Muscle layer of duodenum (tissue), 2 donors: Measurements from ENCODE around the gene NKX2-8.
A peak's percentile ranks its signal among the peaks of the same experiment; 100 is the strongest.

Source experiments
- H3K27ac ChIP-seq: one replicate; pipeline ENCODE4 v1.7.0; 2013; ENCODE audit warnings: mild to moderate bottlenecking, low read length
- H3K27me3 ChIP-seq: one replicate; pipeline ENCODE4 v1.7.0; 2013; ENCODE audit warnings: low read depth, mild to moderate bottlenecking, control low read depth, low read length
- H3K36me3 ChIP-seq, 2 donors: one replicate each; pipeline ENCODE4 v1.7.0; 2013; ENCODE audit warnings: low read length in 2 of 2, control low read depth in 1 of 2, mild to moderate bottlenecking in 1 of 2; ENCODE audit not compliant: insufficient read depth in 2 of 2, control insufficient read depth in 1 of 2
- H3K4me1 ChIP-seq, 2 donors: one replicate each; pipeline ENCODE4 v1.7.0; 2013; ENCODE audit warnings: low read length in 2 of 2, mild to moderate bottlenecking in 2 of 2, control low read depth in 1 of 2, moderate library complexity in 1 of 2; ENCODE audit not compliant: insufficient read depth in 2 of 2, control insufficient read depth in 1 of 2
- H3K4me3 ChIP-seq, 2 donors: one replicate each; pipeline ENCODE4 v1.7.0; 2013; ENCODE audit warnings: low read length in 2 of 2, low read depth in 1 of 2, mild to moderate bottlenecking in 1 of 2
- H3K9me3 ChIP-seq, 2 donors: one replicate each; pipeline ENCODE4 v1.7.0; 2013; ENCODE audit warnings: low read length in 2 of 2, control low read depth in 1 of 2, mild to moderate bottlenecking in 1 of 2; ENCODE audit not compliant: control insufficient read depth in 1 of 2
- donor health status: healthy.

The NKX2-8 gene

DNA sequence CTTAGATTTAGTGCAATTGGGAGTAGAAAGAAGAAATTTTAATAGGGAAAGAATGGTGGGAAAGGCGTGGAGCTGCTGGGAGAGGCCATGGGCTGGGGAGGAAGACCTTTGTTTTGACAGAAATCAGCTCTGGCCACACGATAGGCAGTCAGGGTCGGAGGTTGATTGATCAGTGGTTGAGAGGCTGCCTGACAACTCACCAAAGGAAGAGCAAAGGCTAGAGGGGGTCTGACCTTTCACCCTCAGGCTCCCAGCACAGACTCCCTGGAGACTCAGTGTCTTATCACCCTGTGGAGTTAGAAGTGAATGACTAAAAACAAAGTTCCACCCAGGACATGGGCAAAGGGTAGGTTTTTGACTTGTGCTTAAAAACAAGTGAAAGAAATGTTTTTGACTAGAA lies 18.0 kb upstream of the NKX2-8 start:
- no peaks in the 10 kb centered on the region for H3K36me3 ChIP-seq
- H3K4me1 ChIP-seq, result no peaks in the 10 kb centered on the region
- H3K27me3 ChIP-seq, result no peaks in the 10 kb centered on the region
- H3K4me3 ChIP-seq, result no peak overlapping the region
- H3K27ac ChIP-seq, result no peak overlapping the region
- H3K9me3 ChIP-seq, result no peaks in the 10 kb centered on the region

DNA sequence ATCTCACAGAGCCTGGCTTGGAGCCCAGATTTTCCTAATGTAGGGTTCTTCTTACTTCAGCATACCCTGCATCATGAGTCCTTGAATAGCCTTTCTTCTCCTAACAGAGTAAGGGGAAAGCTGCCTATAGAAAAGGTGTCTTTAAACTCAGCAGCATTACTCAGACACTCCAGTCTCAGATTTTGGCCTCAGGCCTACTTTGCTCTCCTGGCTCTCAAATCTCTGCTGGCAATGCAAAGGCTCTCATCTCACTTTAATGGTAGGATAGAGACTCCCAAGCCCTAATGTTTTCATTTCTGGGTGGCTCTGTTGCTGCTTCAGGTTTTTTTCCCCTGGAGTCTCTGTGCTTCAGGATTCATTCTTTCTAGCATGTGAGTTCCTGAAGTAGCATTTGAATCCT lies 9.1 kb upstream of the NKX2-8 start:
- H3K9me3 ChIP-seq, result no peaks in the 10 kb centered on the region
- H3K4me1 ChIP-seq, result no peaks in the 10 kb centered on the region
- peaks cover 6% of the 10 kb centered on the region for H3K27me3 ChIP-seq
- H3K4me3 ChIP-seq, result no peak overlapping the region
- no peak overlapping the region for H3K27ac ChIP-seq
- no peaks in the 10 kb centered on the region for H3K36me3 ChIP-seq

DNA sequence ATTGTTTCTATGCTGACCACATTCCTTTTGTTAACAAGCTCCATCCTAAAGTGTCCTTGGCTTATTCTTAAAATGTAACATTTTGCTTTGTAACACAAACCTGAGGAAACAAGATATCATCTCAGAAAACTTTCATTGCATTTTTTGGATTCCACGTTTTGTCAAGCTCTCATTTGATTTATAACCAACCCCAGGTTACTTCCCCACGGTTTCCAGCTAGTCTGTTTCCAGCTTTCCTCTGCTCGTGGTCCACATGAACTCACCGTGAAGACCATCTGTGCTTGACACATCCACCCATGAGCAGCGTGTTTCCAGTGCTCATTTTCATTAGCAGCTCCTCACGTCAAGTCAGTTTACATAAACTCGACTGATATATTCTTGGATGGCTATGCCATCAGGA lies 6.4 kb upstream of the NKX2-8 start:
- H3K36me3 ChIP-seq, result no peaks in the 10 kb centered on the region
- no peaks in the 10 kb centered on the region for H3K9me3 ChIP-seq
- H3K4me1 ChIP-seq, result peaks cover 0 to 2% of the 10 kb centered on the region in 2 donors
- H3K27me3 ChIP-seq, result peaks cover 11% of the 10 kb centered on the region
- no peak overlapping the region for H3K4me3 ChIP-seq
- no peak overlapping the region for H3K27ac ChIP-seq

DNA sequence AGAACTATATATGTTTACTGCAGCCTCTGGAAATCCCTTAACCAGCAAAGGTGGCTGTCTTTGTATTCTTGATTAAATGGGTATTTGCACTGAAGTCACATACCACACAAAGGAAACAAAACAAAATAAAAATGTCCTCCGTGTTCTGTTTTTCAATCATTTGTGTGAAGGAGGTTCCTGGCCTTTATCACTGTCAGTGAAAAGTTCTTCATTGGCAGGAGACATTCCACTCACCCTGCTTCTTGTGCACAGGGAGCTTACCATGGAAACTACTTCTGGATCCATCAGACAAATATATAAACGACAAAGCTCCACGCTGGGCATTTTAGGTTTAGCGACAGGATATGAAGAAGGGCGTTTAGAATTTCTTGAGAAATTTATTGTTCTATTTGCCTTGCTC lies 5.7 kb upstream of the NKX2-8 start:
- Histone ChIP-seq H3K4me3 (no peak overlapping the region), H3K27me3 (peaks cover 13% of the 10 kb centered on the region), H3K27ac (no peak overlapping the region), H3K4me1 (peaks cover 0 to 8% of the 10 kb centered on the region in 2 donors), H3K36me3 (no peaks in the 10 kb centered on the region), H3K9me3 (no peaks in the 10 kb centered on the region)

DNA sequence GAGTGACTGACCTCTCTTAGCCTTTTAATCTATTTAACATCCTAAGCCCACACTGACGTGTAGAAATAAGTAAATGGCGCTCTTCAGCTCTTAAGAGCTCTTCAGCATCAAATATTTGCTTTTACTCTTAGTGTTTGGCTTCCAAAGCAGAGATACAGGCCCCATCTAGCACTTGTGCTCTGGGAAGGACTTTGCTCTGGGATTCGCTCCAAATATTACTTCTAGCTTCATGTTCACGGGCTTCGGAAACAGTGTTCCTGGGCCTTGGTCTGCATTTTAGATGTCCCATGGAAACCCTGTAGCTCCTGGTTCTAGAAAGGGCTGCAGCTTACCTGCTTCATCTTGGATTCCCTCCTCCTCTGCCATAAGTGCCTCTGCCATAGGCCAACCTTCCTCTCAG lies 2.7 kb upstream of the NKX2-8 start:
- no peak overlapping the region for H3K4me3 ChIP-seq
- H3K27me3 ChIP-seq, result peaks cover 31% of the 10 kb centered on the region
- no peaks in the 10 kb centered on the region for H3K9me3 ChIP-seq
- no peak overlapping the region for H3K27ac ChIP-seq
- H3K4me1 ChIP-seq, result peaks cover 0 to 35% of the 10 kb centered on the region in 2 donors
- H3K36me3 ChIP-seq, result no peaks in the 10 kb centered on the region

DNA sequence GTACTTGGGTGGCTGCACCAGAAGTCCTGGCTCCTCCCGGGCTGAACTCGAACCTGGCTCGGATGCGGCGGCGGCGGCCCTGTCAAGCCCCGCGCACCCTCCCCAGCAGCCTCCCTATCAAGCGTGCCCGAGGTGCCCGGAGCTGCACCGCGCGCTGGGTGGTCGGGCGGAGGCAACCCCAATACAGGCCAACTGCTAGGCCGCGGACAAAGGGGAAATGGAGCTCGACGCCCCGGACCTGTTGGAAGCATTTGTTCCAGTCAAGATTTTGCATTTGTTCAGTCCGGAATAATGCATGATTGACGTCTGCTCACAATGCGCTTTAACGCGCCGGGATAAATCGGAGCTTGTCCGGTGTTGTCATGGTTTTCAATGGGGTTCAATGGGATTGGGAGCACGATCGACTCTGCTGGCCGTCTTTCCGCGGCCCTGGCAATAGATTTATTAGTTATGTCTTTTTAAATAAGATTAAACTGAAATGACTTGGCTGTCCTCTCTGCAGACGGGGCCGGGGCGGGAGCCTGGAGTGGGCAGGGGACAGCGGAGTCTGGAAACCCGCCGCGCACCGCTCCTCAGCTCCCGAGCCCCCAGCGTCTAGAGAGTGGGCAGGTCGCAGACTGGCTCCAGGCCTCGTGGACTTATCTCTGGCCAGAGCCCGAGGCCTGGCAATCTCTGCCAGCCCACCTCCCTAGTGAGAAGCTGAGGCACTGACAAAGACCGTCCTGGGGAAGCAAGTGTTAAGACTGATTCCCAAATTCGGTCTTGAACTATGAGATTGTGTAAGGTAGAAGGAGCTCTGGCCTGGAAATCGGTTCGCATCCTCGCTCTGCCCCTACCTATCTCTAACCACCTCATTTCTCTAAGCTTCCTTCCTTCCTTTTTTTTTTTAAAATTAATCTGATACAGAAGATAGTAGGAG lies 1.7 kb upstream of the NKX2-8 start:
- H3K27me3 ChIP-seq, result peaks cover 41% of the 10 kb centered on the region
- H3K9me3 ChIP-seq, result no peaks in the 10 kb centered on the region
- H3K27ac ChIP-seq, result no peak overlapping the region
- H3K4me3 ChIP-seq, result no peak overlapping the region
- H3K4me1 ChIP-seq, result peaks cover 0 to 35% of the 10 kb centered on the region in 2 donors
- H3K36me3 ChIP-seq, result no peaks in the 10 kb centered on the region

DNA sequence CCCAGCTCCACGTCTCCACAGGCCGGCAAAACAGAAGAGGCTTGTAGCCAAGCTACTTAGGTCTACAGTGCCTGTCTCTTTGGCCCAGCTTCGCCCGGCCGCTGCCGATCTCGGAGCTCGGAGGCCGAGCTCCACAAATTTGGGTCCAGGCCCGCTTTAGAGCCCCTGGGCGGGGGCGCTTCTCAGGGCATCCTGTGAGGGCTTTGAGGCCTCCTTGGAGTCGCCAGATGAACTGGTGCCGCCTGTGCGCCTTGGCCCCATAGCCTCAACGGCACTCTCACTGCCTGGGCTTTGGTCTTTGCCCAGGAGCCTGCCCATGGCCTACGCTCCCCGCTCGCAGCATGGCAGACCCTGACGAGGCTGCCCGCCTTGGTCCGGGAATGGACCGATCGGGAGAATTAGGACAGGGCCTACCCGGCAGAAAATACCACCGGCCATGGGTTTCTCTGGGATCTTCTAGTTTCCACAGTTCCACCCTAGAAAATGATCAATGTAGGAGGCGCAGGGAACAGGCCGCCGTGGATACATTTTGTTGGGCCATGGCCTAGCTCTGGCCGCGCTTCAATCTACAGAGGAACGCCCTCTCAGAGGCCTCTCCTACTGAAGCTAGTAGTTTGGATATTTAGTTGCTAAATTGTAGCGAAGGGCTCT lies 953 bp upstream of the NKX2-8 start:
- H3K36me3 ChIP-seq, result no peaks in the 10 kb centered on the region
- no peak overlapping the region for H3K27ac ChIP-seq
- H3K4me3 ChIP-seq, result no peak overlapping the region
- peaks cover 48% of the 10 kb centered on the region for H3K27me3 ChIP-seq
- peaks cover 0 to 35% of the 10 kb centered on the region in 2 donors for H3K4me1 ChIP-seq
- no peaks in the 10 kb centered on the region for H3K9me3 ChIP-seq

DNA sequence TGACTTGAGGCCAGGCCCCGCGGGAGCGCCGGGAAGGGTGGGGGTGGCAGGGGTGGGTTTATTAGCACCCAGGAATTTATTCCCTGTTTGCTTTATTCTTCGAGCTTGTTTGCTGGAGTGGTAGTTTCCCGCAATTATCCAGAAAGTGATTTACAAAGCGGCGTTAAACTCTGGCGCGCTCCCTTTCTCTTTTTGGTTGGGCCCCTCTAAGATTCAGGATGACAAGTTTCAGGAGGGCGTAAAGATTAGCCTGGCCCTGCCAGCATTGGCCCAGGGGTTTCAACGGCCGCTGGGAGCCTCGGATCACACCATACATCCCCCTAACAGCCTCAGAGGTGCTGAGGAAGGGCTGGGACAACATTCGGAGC lies 444 bp upstream of the NKX2-8 start:
- Histone ChIP-seq H3K4me1 (peaks cover 0 to 35% of the 10 kb centered on the region in 2 donors), H3K9me3 (no peaks in the 10 kb centered on the region), H3K4me3 (no peak overlapping the region), H3K36me3 (no peaks in the 10 kb centered on the region), H3K27me3 (peaks cover 49% of the 10 kb centered on the region), H3K27ac (no peak overlapping the region)

DNA sequence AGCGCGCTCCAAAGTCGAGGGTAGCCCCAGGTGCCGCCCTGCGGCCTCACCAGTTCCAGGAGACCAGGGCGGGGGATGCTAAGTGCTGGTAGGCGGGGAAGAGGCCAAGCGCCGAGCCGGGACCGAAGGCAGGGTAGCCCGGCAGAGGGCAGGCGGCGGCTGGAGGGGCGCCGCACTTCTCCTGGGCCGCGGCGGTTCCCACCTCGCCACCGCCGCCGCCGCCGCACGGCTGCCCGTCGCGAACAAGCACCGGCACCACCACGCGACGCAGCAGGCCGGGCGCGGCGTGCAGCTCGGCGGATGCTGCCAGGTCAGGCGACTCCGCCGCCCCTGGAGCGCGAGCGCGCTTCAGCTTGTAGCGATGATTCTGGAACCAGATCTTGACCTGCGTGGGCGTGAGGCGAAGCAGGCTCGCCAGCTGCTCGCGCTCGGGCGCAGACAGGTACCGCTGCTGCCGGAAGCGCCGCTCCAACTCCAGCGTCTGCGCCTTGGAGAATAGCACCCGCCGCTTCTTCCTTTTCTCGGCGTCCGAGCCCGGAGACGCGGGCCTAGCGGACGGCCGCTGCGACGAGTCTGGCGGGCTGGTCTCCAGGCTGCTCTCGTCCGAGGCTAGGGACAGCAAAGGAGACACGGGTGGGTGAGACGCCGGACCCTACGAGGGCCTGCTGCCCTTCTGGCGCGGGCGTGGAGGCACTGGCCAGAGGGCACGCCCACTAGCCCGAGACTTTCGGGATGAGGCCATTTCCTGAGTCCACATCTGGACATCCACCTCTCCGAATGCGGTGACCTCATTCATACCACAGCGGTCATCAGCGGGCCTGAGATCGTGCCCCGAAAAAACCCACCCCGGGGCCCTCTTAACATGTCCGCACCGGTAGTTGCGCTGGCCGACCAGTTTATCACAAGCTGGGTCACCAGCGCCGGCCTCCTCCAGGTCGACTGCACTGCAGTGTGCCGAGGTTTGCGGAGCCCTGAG lies 1.3 kb downstream of the NKX2-8 start:
- Histone ChIP-seq H3K27ac (no peak overlapping the region), H3K9me3 (no peaks in the 10 kb centered on the region), H3K36me3 (no peaks in the 10 kb centered on the region), H3K27me3 (peaks cover 47% of the 10 kb centered on the region), H3K4me1 (peaks cover 0 to 35% of the 10 kb centered on the region in 2 donors), H3K4me3 (peak overlapping the region; percentile 52 to 77)

DNA sequence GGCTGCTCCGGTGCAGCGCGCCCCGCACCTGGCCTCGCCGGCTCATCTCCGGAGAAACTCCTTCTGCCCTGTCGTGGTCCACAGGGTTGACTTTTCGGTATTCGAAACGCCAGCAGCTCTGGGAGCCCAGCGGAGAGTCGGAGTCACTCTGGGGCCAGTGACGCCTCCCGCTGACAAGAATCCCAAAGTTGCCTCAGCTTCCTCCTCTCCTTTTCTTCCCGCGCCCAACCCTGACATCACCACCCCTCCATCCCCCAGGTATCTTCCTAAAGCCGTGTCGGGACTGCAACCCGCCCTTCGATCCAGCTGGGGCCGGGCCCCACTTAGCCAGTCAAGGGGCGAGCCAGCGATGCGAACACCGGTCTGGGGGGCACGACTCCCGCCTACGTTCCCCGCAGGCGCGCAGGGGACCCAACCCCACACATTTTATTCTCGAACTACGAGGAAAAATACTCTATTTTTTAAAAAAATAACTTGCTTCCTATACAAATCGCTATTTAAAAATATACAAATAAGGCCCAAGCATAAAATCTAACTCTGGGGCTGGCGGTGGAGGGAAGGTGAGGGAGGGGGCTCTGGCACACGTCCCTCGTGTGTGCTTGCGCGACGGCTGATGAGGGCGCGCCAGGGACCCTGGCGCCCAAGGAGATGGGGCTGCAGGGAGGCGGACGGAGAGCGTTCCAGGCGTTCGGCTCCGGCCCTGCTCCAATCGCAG lies 2.1 kb downstream of the NKX2-8 start:
- H3K27ac ChIP-seq, result no peak overlapping the region
- peak overlapping the region in 1 of 2 donors; percentile 77 for H3K4me3 ChIP-seq
- peaks cover 0 to 35% of the 10 kb centered on the region in 2 donors for H3K4me1 ChIP-seq
- H3K36me3 ChIP-seq, result no peaks in the 10 kb centered on the region
- peaks cover 51% of the 10 kb centered on the region for H3K27me3 ChIP-seq
- no peaks in the 10 kb centered on the region for H3K9me3 ChIP-seq
